GM13977 (cell line): ENCODE data around the gene PNRC2.
"Not testable (repeated sequence)": the region's sequence is repeated elsewhere in the genome, so short reads cannot be mapped to it uniquely, and the experiment has no call there.

Experiments used
- DNase-seq: peaks from one replicate; pipeline ENCODE4 v3.0.0; 2012; ENCODE audit warnings: low spot score
- in situ Hi-C: fragments of 300-500 bp; cut with MboI; formaldehyde crosslinking; loops from one replicate; pipeline ENCODE4 v1.12.0; 2022; ENCODE audit warnings: low sequenced_read_pairs, low pct_unique_long_range_greater_than_20kb, mixed read lengths, inconsistent platforms; ENCODE audit not compliant: unreplicated experiment
- TF ChIP-seq, protein P1 (sequence below): IDR thresholded peaks from 2 replicates; pipeline ENCODE4 v1.5.1; 2012; ENCODE audit warnings: mild to moderate bottlenecking, control low read depth; ENCODE audit not compliant: insufficient read depth; ENCODE audit errors: extremely low read depth, missing control alignments

PNRC2 gene

GRCh38 chr1:23977854-23978191, 18.2 kb downstream of the PNRC2 start:
- TF ChIP-seq, protein P1, sequence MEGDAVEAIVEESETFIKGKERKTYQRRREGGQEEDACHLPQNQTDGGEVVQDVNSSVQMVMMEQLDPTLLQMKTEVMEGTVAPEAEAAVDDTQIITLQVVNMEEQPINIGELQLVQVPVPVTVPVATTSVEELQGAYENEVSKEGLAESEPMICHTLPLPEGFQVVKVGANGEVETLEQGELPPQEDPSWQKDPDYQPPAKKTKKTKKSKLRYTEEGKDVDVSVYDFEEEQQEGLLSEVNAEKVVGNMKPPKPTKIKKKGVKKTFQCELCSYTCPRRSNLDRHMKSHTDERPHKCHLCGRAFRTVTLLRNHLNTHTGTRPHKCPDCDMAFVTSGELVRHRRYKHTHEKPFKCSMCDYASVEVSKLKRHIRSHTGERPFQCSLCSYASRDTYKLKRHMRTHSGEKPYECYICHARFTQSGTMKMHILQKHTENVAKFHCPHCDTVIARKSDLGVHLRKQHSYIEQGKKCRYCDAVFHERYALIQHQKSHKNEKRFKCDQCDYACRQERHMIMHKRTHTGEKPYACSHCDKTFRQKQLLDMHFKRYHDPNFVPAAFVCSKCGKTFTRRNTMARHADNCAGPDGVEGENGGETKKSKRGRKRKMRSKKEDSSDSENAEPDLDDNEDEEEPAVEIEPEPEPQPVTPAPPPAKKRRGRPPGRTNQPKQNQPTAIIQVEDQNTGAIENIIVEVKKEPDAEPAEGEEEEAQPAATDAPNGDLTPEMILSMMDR, result no peak
- in situ Hi-C loops, result no loop called here
- DNase-seq, result no peak

- peak; percentile 4 for DNase-seq
- in situ Hi-C loops, result no loop called here
Observed at GRCh38 chr1:23978805-23979204, 19.2 kb downstream of the PNRC2 start.

GRCh38 chr1:23979387-23979880, 19.8 kb downstream of the PNRC2 start:
- in situ Hi-C loops, result no loop called here
- no peak for DNase-seq
- TF ChIP-seq, protein P1, result no peak

More at GRCh38 chr1:23978805-23979204, 19.2 kb downstream of the PNRC2 start:
- TF ChIP-seq, protein P1, result no peak

GRCh38 chr1:23979881-23980727, 20.5 kb downstream of the PNRC2 start, which contains the start of gene SRSF10:
SRSF10 (minus strand) TSS chr1:23980327; CDS start chr1:23980255, 72 bp downstream.
- TF ChIP-seq, protein P1, result peak; percentile 32
- in situ Hi-C loops, result no loop called here
- peak; percentile 97 for DNase-seq

DNA sequence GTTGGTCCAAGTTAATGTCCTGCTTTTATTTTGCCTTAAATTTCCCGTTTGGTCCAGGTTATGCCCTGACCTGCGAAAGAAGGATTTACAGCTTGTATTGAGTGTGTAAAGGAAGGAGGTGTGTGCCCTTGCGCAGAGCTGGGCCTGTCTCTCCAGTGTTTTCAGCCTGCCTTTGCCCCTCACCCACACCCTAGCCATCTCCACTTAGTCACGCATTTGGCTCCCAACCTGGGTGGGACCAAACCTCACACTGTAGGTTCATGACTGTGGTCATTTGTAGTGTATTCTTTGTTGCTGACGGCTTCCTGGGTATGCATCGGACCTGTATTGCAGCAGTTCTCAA, 21.1 kb downstream of the PNRC2 start:
- peak; percentile 69 for DNase-seq
- TF ChIP-seq, protein P1, result no peak
- in situ Hi-C loops, result no loop called here

DNA sequence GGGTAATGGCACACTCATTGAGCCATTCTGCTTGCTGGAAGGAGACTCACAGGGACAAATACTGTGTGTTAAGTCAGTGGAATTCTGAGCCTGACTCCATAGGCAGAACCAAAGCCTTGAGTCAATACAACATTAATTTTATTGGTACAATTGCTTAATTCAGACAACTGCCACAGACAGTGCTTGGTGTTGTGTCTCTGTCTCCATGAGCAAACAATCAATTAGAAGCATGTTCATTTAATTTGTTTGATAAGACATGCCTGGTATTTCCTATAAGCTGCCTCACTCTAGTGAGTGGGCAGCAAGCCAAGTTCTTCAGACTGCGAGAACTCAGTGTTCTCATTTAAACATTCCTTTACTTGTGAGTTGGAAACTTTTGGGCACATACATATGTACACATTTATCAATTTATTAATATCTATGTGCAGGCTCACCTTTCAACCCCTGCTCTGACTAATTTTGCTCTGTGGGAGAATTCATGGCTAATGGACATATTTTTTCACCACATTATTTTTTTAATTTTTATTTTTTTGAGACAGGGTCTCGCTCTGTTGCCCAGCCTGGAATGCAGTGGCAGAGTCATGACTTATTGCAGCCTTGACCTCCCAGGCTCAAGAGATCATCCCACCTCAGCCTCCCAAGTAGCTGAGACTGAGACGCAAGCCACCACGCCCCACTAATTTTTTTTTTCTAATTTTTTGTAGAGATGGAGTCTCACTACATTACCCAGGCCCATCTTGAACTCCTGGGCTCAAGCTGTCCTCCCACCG, 25.0 kb downstream of the PNRC2 start:
- DNase-seq, result peak; percentile 6
- TF ChIP-seq, protein P1, result no peak
- in situ Hi-C loops, result no loop called here

- DNase-seq, in situ Hi-C loops: not testable (repeated sequence)
Observed at GRCh38 chr1:23987038-23987437, 27.4 kb downstream of the PNRC2 start.
